ENCODE data around the gene ADAT2. TPM values are rescaled to one million over a fixed set of nuclear protein-coding genes. Genes with fewer than 3 reads are reported as not detected.

The ADAT2 gene
- polyA plus RNA-seq, 1 donor, result 30.7 TPM

DNA sequence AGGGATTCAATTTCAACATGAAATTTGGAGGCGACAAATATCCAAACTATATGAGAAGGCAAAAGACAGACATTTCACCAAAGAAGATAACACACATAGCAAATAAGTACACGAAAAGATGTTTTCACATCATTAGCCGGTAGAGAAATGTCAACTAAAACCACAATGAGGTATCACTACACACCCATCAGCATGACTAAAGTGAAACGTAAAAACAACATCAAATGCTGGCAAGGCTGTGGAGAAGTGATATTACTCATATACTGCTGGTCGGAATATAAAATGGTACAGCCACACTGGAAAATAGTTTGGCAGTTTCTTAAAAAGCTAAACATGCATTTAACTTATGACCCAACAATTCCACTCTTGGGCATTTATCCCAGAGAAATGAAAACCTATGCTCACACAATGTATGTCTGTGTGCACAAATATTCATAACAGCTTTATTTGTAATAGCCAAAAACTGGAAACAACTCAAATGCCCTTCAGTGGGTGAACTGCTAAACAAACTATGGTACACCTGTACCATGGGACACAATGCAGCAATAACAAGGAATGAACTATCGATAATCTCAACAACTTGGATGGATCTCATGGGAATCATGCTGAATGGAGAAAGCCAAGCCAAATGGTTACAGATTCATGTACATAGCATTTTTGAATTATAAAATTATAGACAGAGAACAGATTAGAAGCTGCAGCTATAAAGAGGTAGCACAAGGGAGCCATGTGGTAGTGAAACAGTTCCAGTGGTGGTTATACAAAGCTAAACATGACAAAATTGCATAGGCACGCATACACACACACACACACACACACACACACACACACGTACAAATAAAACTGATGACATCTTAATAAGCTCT lies 8.6 kb downstream of the ADAT2 start:
- DNase-seq, result no peak

DNA sequence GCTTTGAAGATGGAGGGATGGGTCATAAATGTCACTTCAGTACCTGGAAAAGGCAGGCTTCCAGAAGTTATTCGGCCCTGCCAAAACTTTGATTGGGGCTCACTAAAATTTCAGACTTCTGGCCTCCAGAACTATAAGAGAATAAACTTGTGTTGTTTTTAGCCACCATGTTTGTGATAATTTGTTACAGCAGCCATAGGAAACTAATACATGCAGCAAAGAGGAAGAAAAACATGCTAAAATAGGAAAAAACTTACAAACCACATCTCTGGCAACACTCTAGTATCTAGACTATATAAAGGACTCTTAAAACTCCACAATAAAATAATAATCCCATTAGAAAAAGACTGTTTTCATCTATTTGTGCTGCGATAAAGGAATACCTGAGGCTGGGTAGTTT lies 9.5 kb downstream of the ADAT2 start:
- no peak for DNase-seq

DNA sequence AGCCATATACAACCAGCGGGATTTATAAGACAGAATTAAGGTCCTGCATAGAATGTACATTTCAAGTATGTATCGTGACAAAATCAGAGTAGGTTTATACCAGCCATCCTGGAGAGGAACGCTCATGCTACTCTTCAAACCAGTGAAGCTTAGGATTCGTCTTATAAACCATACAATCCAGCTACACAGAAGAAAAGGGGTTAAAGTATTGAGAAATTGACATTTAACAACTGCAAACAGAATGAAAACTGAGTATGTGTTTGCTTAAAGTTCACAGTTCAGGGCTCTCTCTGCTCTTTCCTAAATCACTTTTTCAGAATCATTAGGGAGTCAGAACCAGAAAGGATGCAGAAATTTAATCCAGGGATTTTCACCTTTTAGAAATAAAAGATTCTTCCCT lies 17.9 kb downstream of the ADAT2 start:
- DNase-seq, result no peak

DNA sequence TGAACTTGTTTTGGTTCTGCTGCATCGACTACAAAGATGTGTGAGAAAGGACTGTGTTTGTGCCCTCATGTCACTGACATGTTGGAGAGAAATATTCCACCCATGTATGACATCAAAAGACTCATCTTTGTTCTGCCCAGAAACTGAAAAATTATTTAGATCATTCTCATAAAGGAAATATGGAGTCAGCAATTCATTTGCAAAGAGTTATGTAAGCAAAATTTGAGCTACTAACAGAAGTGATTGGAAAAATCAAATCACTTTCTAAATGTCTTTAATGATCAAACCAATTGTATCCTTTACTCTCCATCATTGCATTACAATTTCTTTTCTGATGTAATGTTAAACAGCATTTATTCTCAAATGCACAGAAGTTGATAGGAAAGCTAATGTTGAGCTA lies 19.3 kb downstream of the ADAT2 start:
- DNase-seq, result no peak

DNA sequence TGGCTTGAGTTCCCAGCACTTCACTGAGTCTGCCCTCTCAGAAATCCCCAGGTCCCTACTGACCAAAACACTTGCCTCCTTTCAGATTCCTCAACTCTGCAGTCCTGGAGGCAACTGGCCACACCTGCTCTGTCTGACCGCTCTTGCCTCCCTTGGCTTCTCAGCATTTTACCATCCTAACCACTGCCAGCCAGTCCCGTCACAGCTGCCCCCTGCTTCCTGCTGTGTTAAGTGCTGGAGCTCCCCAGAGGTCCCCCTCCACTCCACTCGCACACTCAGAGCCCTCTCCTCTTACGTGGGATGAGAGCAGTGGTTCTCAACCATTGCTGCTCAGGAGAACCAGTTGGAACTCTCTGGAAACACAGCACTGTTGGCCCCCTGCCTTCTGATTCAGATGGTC lies 20.5 kb downstream of the ADAT2 start:
- no peak for DNase-seq

DNA sequence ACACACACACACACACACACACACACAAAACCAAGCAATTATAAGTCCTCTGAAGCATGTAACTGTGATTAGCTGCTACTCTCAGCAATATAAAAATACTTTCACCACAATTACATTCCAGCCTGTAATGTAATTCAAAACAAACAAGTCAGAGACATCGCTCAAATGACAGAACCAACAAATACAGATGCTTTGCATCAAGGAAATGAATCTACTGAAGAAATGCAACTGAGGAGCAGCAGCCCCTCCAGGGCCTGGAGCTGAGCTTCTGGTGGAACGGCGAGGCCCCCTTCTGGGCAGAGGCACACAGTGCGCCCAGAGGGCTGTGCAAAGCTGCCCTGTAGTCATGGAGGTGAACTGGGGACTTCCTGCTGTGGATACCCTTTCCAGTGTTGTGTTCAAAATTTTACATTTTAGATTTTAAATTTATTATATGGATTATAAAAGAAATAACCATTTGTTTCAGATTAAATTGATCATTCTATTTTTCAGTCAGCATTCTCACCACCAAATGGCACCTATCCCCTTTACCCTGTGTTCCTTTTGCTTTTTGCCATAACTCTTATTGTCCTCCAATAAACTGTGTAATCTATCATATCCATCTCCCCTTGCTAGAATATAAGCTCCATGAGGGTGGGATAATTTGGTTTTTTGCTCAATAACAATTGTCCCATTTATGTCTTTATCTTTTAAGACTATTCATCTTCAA lies 23.2 kb downstream of the ADAT2 start:
- DNase-seq, result peak; percentile 80

DNA sequence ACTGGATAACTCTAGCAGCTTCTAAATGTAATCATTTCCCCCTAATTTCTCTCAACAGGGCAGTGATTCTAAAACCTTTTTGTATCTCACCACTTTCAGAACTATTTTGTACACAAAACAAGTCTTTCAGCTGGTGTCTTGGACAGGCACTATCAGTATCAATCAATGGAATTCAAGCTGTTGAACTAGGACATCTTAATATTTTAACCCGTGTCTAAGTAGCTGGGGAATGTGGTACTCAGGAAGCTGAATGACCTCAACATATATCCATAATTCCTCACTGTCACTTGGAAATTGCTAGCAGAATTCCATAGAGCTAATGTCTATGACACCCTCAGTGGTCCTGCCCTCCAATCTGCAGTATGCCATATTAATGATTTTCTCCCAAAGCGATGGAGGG lies 24.5 kb downstream of the ADAT2 start:
- DNase-seq, result no peak

DNA sequence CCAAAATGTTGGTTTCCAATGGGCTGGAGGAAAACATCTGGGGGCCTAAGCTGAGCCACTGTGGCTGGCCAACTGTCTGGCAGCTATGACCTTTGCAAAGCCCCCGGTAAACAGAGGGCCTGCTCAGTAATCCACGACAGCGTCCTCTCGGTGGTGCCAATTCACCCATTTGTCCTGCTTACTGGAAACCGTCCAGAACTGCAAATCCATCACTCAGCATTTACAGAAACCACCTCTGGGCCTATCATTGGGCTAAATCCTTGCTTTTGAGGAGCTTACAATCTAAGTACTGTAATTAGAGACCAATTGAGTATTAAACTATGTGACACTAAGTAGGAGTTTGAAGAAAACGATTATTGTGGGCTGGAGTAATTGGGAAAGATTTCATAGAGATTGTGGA lies 31.0 kb downstream of the ADAT2 start:
- DNase-seq, result no peak

DNA sequence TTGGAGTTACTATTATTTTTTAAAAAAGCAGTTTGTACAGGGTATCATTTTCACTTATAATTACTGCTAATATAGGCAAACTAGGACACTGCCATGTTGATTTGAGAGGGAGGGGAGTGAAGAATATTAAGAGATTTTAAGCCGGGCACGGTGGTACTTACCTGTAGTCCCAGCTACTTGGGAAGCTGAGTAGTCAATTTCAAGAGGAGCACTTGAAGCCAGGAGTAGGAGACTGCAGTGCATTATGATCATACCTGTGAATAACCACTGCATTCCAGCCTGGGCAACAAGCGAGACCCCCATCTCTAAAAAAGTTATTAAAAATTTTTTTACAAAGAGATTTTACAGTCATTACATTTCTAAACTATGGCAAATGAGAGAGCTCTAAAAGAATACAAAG lies 35.7 kb downstream of the ADAT2 start:
- no peak for DNase-seq

DNA sequence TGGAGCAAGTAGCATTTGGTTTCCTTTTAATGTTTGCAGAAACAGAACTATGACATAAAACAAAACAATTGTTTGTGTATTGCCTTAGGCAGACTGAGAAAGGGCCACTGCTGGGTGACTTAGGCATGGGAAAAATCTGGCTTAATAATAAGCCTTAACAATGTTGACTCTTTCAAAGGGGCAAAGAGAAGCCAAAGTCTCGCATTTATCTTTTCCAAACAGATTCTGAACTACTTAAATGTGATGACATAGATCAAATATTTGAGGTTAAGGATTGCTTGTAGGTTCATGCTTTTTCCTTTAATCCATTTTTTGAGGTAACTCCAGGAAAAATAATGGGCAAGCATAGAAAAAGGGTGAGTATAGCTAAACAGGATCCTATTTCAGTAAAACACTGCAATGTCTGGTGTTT lies 39.6 kb downstream of the ADAT2 start:
- DNase-seq, result no peak

DNA sequence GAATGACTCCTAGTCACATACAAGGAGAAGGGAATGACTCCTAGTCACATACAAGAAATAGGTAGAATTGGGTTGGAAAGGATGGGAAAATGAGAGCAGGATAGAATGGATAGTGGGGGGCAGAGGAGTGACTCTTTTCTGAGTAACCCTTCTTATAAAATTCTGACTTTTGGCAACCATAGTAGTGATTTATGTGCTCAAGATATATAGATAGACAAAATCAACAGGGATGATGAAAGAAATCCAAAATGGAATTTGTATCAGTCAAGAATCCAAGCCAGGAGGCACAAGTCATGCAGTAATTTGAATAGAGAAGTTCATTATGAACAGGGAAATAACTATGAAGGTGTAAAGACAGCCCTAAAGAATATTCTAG lies 41.7 kb downstream of the ADAT2 start:
- no peak for DNase-seq

DNA sequence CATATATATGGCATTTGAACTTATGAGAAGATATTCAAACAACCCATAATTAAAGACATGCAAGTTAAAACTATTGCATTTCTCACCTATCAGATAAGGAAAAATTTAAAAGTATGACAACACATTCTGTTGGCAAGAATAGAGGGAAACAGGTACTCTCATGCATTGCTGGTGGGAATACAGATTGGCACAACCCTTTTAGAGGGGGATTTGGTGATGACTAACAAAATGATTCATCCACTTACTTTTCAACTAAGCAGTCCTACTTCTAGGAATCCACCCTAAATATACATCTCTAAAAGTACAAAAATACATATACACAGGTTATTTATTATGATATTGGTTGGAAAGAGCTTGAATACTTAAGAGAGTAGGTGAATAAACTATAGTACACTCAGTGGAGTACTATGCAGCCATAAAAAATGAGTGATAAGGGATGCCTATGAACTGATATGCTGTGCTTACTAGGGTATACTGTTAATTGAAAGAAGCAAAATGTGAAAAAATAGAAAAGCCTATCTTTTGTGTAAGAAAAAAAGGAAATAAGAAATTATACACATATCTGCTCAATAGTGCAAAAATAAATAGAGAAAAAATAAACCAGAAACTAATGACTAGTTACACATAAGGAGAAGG lies 42.2 kb downstream of the ADAT2 start:
- DNase-seq, result no peak

DNA sequence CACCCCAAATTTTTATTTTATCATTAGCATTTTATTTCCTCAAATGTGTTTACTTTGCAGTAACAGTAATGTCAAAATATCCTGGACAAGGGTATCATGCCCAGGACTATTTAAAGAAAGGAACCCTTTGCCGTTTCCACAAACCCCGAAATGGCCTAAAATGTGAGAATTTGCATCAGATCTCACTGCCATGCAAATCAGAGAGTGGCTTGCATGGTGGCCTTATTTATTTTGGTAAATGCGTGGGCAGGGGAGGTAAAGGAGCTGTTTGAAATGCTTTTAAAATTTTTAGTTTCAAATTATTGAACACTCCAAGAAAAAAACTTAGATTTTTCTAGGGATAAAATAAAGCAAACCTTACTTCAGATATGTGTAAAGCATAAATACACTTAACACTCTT lies 43.8 kb downstream of the ADAT2 start:
- no peak for DNase-seq

DNA sequence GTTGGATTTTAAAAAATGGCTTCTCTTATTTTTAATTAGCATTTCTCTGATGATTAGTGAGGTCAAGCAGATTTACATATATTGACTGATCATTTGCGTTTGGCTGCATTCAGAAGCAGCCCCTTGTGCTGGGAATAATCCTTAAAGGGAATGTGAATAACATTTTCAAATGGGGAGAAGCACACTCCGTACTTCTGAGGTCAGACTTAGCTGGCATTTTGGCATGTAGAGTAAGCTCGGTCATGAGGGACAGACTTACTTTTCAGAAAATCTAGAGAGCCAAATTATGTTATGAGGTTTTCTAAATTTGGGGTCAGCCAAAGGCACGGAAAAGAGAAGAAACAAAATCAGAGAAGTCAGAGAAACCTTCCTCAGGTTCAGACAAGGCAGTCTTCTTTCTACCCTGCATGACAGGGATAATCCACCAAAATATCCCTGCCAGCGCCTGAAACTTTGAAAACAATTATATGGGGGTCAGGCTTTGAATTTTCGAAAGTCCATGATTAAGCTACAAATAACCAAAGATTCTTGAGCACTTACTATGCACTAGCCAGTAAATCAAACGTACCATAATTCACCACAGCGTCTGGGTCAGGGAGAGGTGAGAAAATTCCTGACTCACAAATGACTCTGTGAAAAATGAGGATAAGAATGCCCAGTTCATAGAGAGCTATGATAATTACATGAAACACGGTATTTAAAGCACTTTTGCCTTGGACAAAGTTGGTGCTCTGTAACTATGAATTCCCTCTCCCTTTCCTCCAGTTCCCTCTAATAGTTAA lies 44.9 kb downstream of the ADAT2 start:
- DNase-seq, result no peak

DNA sequence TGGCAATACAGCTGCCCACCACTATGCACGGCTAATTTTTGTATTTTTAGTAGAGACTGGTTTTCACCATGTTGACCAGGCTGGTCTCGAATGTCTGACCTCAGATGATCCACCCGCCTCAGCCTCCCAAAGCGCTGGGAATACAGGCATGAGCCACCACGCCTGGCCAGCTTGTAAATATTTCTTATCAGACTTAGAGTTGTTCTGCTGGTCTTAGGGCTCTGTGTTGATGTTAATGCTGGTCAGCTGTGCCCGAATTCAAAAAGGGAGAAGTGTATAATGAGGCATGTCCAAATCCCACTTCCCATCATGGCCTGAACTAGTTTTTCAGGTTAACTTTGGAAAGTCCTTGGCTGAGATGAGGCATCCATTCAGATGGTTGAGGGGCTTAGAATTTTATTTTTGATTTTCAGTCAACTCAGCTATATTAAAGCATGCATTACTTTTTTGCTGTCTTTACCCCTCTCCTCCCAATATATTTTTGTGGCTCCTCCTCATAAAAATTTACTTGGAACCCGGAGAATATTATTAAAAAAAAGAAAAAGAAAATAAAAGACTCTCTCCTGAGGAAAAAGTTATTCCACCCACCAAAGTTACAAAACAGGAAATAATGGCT lies 47.7 kb downstream of the ADAT2 start:
- no peak for DNase-seq

DNA sequence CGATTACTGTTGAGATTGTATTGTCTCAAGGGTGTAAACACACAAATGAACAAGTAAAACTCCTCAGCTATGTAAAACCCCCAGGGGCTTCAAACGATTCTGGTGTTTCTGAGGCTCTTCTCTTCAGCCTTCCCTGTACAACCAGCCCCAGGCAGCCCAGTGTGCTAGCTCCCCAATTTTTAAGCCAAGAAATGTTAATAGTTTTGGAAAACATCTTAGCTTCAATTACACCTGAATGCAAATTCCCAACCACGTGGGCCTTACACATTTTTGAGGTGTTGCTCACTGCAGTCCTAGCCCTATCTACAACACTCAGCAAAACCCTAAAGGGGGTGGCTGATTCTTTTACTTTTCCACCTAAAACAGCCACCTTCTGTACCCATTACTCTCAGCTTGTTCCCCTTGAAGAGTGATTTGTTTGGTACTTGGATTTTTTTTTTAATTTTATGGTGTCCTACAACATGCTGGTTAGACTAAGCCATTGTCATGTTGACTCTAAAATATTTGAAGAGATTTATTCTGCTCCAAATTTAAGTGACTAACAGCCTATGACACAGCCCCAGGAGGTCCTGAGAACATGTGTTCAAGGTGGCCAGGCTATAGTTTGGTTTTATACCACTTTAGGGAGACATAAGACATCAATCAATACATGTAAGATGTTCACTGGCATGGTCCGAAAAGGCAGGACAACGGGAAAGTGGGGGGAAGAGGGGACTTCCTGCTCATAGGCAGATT lies 48.7 kb downstream of the ADAT2 start:
- DNase-seq, result no peak

DNA sequence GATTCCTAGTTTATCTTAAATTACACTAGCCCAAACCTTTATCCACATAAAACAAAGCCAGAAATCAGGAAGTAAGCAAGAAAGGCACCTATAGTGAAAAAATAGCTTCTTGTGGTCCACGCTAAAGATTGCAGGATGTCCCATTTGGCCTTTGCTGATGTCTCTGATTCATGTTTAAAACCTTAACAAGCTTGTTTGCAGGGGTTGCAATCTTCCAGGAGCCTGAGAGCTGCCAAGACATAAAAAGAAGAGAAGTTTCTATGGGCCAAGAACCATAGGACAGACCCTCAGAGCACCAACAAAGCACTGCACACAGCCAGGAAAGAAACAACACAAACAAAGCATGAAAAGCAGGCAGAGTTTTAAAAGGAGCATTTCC lies 49.4 kb downstream of the ADAT2 start:
- no peak for DNase-seq

DNA sequence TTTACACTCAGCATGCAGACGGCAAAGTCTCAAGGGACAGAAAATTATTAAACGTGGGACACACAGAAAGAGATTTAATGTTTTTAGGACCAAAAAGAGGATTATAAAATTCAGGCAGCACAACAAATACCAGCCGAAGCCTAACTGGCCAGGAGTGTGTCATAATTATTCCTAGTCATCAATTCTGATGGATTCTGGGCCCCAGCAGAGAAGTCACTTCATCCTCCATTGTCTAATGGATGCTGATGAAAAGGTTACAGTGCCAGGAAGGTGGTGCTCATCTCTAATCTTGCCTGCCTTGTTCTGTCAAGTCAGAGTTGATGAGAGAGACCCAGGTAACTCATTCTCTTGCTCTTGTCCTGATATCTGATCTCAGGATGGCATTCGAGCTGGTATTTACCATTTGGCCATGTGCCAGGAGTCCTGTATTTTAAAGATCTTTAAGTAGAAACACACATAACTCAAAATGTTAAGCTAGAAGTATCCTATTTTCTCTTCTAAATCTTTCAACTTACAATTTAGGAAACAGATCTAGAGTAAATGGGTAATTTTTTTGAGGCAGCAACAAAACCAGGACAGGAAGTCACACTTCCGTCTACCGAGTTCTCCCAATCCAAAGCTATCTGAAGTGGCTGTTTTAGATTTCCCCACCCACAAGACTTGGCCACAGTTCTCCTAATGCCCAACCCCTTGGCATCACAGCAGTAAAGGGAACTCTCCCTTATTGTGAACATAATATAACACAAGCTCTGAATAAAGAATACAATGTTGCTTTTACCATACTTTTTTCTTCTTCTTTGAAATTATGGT lies 50.0 kb downstream of the ADAT2 start:
- DNase-seq, result no peak

DNA sequence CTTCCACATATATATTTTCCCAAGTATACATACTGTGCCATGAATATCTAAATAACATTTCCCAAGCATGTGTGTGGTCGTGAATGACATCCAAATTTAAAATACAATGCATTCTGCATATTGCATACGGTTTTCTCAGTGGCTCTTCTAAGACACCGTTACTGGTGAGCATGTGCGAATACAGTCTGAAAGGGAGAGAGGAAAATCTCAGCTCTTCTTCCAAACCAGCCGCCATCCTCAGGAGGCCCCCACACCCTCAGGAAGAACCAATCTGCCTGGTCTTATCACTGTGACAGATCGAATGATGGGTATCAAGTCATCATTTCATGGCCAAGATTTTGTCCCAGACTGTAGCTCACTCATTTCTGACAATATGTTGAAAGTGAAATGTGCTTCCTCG lies 50.7 kb downstream of the ADAT2 start:
- DNase-seq, result no peak

DNA sequence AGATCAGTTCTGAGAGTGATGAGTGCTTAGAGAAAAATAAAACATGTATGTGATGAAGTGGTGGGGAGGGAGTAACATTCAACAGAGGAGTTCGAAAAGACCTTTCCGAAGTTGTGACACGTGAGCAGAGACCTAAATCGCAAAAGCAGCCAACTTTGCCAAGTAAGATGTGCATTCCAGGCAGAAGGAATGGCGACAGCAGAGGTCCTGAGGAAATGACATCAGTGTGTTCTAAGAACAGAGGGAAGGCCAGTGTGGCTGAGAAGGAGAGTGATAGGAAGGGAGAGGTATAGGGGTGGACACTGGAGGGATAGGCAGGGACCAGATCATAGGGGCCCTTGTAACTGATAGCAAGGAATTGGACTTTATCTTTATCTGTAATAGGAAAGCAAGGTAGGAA lies 51.3 kb downstream of the ADAT2 start:
- no peak for DNase-seq
